HepG2 (cell line): ENCODE measurements around the gene ARHGAP23. TPM values are rescaled to one million over a fixed set of nuclear protein-coding genes. Genes with fewer than 3 reads are reported as not detected.

Experiments
- AHR ChIP-seq: IDR thresholded peaks from 2 replicates; pipeline ENCODE4 v1.6.1; 2018; ENCODE audit warnings: missing genetic modification reagents, missing compliant biosample characterization
- ARNT2 ChIP-seq: sonication (generic); formaldehyde crosslinking; IDR thresholded peaks from 2 replicates; pipeline ENCODE4 v1.8.0; 2022; ENCODE audit warnings: mild to moderate bottlenecking, low read depth, missing genetic modification reagents, moderate library complexity
- ATRX ChIP-seq: sonication (generic); formaldehyde crosslinking; IDR thresholded peaks from 2 replicates; pipeline ENCODE4 v1.4.0; 2020; ENCODE audit warnings: missing genetic modification reagents, borderline replicate concordance
- ELF4 ChIP-seq: sonication (generic); formaldehyde crosslinking; IDR thresholded peaks from 2 replicates; pipeline ENCODE4 v1.5.0; 2020; ENCODE audit warnings: missing genetic modification reagents, mild to moderate bottlenecking, moderate library complexity, borderline replicate concordance
- HOXA3 ChIP-seq: sonication (generic); formaldehyde crosslinking; IDR thresholded peaks from 2 replicates; pipeline ENCODE4 v1.5.0; 2020; ENCODE audit warnings: missing genetic modification reagents
- ISX ChIP-seq: sonication (generic); formaldehyde crosslinking; conservative IDR thresholded peaks from 2 replicates; pipeline ENCODE4 v1.5.0; 2020; ENCODE audit warnings: missing genetic modification reagents
- KLF12 ChIP-seq: sonication (generic); formaldehyde crosslinking; IDR thresholded peaks from 2 replicates; pipeline ENCODE4 v1.4.0; 2020; ENCODE audit warnings: missing genetic modification reagents, borderline replicate concordance
- POGZ ChIP-seq: sonication (generic); formaldehyde crosslinking; IDR thresholded peaks from 2 replicates; pipeline ENCODE4 v1.4.0; 2020; ENCODE audit warnings: mild to moderate bottlenecking, missing genetic modification reagents
- REPIN1 ChIP-seq: sonication (generic); formaldehyde crosslinking; IDR thresholded peaks from 2 replicates; pipeline ENCODE4 v1.8.0; 2022; ENCODE audit warnings: missing genetic modification reagents, low read depth, mild to moderate bottlenecking, borderline replicate concordance
- SP4 ChIP-seq: sonication (generic); formaldehyde crosslinking; IDR thresholded peaks from 2 replicates; pipeline ENCODE4 v1.8.1; 2023; ENCODE audit warnings: mild to moderate bottlenecking, missing genetic modification reagents
- ZBTB42 ChIP-seq: sonication (generic); formaldehyde crosslinking; IDR thresholded peaks from 2 replicates; pipeline ENCODE4 v1.5.0; 2020; ENCODE audit warnings: mild to moderate bottlenecking, missing genetic modification reagents
- ZFP82 ChIP-seq: sonication (generic); formaldehyde crosslinking; IDR thresholded peaks from 2 replicates; pipeline ENCODE4 v1.5.1; 2020; ENCODE audit warnings: mild to moderate bottlenecking, missing genetic modification reagents, borderline replicate concordance
- ZNF224 ChIP-seq: sonication (generic); formaldehyde crosslinking; IDR thresholded peaks from 2 replicates; pipeline ENCODE4 v1.5.0; 2020; ENCODE audit warnings: mild to moderate bottlenecking, missing genetic modification reagents
- ZNF317 ChIP-seq: sonication (generic); formaldehyde crosslinking; IDR thresholded peaks from 2 replicates; pipeline ENCODE4 v1.5.0; 2020; ENCODE audit warnings: mild to moderate bottlenecking, missing genetic modification reagents
- ZNF709 ChIP-seq: sonication (generic); formaldehyde crosslinking; IDR thresholded peaks from 2 replicates; pipeline ENCODE4 v1.5.0; 2020; ENCODE audit warnings: mild to moderate bottlenecking, missing genetic modification reagents
- ZNF788 ChIP-seq: sonication (generic); formaldehyde crosslinking; IDR thresholded peaks from 2 replicates; pipeline ENCODE4 v1.5.0; 2020; ENCODE audit warnings: mild to moderate bottlenecking, missing genetic modification reagents, borderline replicate concordance
- polyA plus RNA-seq, 8 experiments: library from polyadenylated mRNA; depleted of rRNA in 3 of 8; stranded (reverse) in 7 of 8; unstranded in 1 of 8; fragments of >200 nt; fragmentation: Illumina TruSeq in 4 of 8; extraction: Trizol in 4 of 8; gene quantifications; 2 replicates each; pipeline versions ENCODE4 v1.2.1 to v1.2.3, GENCODE V29; 2011 to 2016; ENCODE audit warnings: low read depth in 4 of 8, missing spikeins in 1 of 8, mixed read lengths in 1 of 8; ENCODE audit not compliant: insufficient read depth in 1 of 8
- total RNA-seq, 5 experiments: library from RNA; depleted of rRNA; stranded (reverse); fragments of >200 nt; fragmentation: Illumina TruSeq; extraction: Trizol; gene quantifications; 2 replicates each; pipeline ENCODE4 v1.2.3, GENCODE V29; 2016; ENCODE audit warnings: low read depth in 1 of 5
- TF ChIP-seq, protein P1 (sequence below): sonication (generic); formaldehyde crosslinking; IDR thresholded peaks from 2 replicates; pipeline ENCODE4 v1.4.0; 2020; ENCODE audit warnings: mild to moderate bottlenecking, missing genetic modification reagents, borderline replicate concordance
- TF ChIP-seq, protein P2 (sequence below), 2 experiments: sonication (generic) in 1 of 2; formaldehyde crosslinking in 1 of 2; IDR thresholded peaks; 2 replicates each; pipeline versions ENCODE4 v1.5.1 to v1.6.1; 2011 to 2020; ENCODE audit warnings: borderline replicate concordance in 1 of 2, low read depth in 1 of 2, low read length in 1 of 2, mild to moderate bottlenecking in 1 of 2, missing genetic modification reagents in 1 of 2, moderate library complexity in 1 of 2
- TF ChIP-seq, protein P3 (sequence below): sonication (generic); formaldehyde crosslinking; IDR thresholded peaks from 2 replicates; pipeline ENCODE4 v1.4.0; 2020; ENCODE audit warnings: missing genetic modification reagents, borderline replicate concordance

ARHGAP23 gene
- total and polyA plus RNA-seq, 2 of the 13 experiments (the other 11 are each of a cell fraction or from before 2014, with no cell fraction given), result 0.03 TPM; not detected in 1

DNA sequence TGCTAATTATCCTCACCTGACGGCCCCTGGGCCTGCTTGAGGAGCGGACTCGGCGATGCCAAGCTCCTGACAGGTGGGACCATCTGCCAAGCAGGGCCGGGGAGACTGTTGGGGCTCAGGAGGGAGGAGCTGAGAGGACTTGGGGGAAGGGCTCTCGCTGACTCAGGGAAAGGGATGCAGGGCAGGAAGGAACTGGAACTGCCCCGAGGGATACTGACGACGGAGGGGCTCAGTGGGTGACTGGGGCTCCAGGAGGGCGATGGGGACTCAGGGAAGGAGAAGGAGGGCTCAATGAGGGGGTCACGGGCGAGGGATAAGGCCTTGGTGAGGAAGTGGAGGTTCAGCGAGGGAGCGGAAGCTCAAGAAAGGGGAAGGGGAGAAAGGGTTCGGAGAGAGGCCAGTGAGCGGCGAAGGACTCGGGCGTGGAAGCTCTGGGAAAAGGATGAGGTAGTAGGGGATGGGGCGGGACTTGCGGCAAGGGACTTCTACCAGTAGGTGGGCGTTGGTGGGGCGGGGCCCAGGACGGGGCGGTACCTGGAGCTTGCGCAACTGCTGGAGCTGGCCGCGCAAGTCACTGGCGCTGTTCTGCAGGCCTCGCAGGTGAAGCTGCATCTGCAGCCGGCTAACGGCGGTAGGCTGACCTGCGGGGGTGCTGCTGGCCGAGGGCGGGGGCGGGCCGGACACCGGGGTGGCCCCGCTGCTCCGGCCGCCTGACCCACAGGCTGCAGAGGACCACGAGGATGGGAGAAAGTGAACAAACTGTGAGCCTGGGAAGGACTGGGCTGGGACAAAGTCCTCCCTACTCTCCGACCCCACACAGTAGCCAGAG lies 131.0 kb downstream of the ARHGAP23 start (continued):
- TF ChIP-seq, protein P1, sequence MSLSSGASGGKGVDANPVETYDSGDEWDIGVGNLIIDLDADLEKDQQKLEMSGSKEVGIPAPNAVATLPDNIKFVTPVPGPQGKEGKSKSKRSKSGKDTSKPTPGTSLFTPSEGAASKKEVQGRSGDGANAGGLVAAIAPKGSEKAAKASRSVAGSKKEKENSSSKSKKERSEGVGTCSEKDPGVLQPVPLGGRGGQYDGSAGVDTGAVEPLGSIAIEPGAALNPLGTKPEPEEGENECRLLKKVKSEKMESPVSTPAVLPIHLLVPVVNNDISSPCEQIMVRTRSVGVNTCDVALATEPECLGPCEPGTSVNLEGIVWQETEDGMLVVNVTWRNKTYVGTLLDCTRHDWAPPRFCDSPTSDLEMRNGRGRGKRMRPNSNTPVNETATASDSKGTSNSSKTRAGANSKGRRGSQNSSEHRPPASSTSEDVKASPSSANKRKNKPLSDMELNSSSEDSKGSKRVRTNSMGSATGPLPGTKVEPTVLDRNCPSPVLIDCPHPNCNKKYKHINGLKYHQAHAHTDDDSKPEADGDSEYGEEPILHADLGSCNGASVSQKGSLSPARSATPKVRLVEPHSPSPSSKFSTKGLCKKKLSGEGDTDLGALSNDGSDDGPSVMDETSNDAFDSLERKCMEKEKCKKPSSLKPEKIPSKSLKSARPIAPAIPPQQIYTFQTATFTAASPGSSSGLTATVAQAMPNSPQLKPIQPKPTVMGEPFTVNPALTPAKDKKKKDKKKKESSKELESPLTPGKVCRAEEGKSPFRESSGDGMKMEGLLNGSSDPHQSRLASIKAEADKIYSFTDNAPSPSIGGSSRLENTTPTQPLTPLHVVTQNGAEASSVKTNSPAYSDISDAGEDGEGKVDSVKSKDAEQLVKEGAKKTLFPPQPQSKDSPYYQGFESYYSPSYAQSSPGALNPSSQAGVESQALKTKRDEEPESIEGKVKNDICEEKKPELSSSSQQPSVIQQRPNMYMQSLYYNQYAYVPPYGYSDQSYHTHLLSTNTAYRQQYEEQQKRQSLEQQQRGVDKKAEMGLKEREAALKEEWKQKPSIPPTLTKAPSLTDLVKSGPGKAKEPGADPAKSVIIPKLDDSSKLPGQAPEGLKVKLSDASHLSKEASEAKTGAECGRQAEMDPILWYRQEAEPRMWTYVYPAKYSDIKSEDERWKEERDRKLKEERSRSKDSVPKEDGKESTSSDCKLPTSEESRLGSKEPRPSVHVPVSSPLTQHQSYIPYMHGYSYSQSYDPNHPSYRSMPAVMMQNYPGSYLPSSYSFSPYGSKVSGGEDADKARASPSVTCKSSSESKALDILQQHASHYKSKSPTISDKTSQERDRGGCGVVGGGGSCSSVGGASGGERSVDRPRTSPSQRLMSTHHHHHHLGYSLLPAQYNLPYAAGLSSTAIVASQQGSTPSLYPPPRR (CRISPR knock-in tag), result no peak
- TF ChIP-seq ZNF788 (CRISPR knock-in tag) (peak; percentile 66; the same call in 1 of the 2 replicates), ZBTB42 (CRISPR knock-in tag) (0 out of 2 replicates have a peak, but pooled peaks have one; percentile 22), ATRX (CRISPR knock-in tag) (no peak), ELF4 (CRISPR knock-in tag) (no peak), ZNF709 (CRISPR knock-in tag) (no peak), KLF12 (CRISPR knock-in tag) (peak; percentile 95), HOXA3 (CRISPR knock-in tag) (peak; percentile 78), REPIN1 (CRISPR knock-in tag) (peak; percentile 47; the same call in 1 of the 2 replicates), SP4 (peak; percentile 98), ZNF224 (CRISPR knock-in tag) (no peak), AHR (CRISPR knock-in tag) (0 out of 2 replicates have a peak, but pooled peaks have one; percentile 18), ARNT2 (CRISPR knock-in tag) (0 out of 2 replicates have a peak, but pooled peaks have one; percentile 39), ZNF317 (CRISPR knock-in tag) (no peak), ZFP82 (CRISPR knock-in tag) (peak; percentile 85), ISX (CRISPR knock-in tag) (no peak), POGZ (peak; percentile 38; the same call in 1 of the 2 replicates)
- TF ChIP-seq, protein P2, sequence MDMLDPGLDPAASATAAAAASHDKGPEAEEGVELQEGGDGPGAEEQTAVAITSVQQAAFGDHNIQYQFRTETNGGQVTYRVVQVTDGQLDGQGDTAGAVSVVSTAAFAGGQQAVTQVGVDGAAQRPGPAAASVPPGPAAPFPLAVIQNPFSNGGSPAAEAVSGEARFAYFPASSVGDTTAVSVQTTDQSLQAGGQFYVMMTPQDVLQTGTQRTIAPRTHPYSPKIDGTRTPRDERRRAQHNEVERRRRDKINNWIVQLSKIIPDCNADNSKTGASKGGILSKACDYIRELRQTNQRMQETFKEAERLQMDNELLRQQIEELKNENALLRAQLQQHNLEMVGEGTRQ (IDR thresholded peaks at IDR 0.05; ENCODE audit: low read depth, low read length), result no peak
- TF ChIP-seq, protein P2 (CRISPR knock-in tag; IDR thresholded peaks at IDR 0.05; ENCODE audit: borderline replicate concordance), result no peak
- TF ChIP-seq, protein P3, sequence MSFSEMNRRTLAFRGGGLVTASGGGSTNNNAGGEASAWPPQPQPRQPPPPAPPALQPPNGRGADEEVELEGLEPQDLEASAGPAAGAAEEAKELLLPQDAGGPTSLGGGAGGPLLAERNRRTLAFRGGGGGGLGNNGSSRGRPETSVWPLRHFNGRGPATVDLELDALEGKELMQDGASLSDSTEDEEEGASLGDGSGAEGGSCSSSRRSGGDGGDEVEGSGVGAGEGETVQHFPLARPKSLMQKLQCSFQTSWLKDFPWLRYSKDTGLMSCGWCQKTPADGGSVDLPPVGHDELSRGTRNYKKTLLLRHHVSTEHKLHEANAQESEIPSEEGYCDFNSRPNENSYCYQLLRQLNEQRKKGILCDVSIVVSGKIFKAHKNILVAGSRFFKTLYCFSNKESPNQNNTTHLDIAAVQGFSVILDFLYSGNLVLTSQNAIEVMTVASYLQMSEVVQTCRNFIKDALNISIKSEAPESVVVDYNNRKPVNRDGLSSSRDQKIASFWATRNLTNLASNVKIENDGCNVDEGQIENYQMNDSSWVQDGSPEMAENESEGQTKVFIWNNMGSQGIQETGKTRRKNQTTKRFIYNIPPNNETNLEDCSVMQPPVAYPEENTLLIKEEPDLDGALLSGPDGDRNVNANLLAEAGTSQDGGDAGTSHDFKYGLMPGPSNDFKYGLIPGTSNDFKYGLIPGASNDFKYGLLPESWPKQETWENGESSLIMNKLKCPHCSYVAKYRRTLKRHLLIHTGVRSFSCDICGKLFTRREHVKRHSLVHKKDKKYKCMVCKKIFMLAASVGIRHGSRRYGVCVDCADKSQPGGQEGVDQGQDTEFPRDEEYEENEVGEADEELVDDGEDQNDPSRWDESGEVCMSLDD (CRISPR knock-in tag), result no peak
